DMS79 treated with DMSO at 0.1 percent for 48 hours (cell line): ENCODE measurements around the gene MRPS25.
"Not testable (repeated sequence)": the region's sequence is repeated elsewhere in the genome, so short reads cannot be mapped to it uniquely, and the experiment has no call there.

Source experiments
- DNase-seq: peaks from one replicate; lab custom pipeline; 2025; lab: John Stamatoyannopoulos, UW

MRPS25 gene

GRCh38 chr3:15043408-15044171 lies 21.5 kb downstream of the MRPS25 start:
- no peak for DNase-seq

DNA sequence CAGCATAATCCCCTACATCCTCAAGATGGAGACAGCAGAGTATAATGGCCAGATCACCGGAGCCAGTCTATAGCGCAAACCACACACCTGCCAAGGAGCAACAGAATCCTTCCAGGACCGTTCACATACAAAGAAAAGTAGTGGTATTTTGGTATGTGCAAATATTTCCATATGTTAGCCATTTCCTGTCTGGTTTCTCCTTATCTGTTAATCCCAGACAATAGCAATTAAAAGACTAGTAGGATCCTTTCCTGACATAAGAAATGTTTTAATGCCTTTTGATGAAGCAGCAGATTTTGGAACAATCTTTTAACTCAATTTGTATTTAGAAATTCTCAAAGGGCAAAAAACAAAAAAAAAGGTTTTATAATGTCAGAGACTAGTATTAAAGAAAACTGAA lies 22.2 kb downstream of the MRPS25 start:
- DNase-seq = no peak

DNA sequence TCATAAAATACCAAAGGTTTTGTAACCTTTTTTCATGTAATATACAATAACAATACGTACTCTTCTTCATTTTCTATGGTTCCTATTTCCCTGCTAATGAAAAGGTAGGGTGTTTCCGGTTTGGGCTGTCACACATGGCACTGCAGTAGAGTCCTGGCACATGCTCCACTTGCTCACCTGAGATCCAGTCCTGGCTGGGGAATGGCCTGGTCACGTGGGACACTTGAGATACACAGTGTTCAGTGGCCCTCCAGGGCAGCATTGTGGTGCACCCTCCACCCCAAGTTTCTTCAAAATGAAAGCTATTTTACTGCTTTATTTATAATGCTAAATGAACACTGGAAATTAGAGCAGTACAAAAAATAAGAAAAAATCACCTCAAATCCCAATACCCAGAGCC lies 23.2 kb downstream of the MRPS25 start:
- no peak for DNase-seq

GRCh38 chr3:15040844-15041243 lies 24.3 kb downstream of the MRPS25 start:
- no peak for DNase-seq

DNA sequence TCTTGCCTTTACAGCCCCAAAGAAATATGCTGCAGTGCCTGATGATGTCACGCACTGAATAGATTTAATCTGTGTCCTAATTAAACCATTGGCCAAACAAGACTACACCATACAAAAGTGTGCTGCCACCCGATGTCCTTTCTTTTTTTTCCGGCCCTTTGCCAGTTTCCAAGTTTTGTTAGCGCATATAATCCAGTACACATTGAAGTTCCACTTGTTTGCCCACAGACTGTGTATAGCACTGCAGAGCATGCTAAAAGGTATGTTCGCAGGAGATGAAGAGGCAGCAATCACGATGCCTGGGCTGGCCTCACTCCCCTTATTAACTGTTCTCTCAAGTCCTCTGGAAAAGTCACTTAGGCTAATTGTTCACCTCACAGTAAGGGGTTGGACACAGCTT lies 26.8 kb downstream of the MRPS25 start:
- DNase-seq = no peak

GRCh38 chr3:15033103-15033502 lies 32.0 kb downstream of the MRPS25 start:
- no peak for DNase-seq

- no peak for DNase-seq
Observed at GRCh38 chr3:15032650-15033049, 32.5 kb downstream of the MRPS25 start.

DNA sequence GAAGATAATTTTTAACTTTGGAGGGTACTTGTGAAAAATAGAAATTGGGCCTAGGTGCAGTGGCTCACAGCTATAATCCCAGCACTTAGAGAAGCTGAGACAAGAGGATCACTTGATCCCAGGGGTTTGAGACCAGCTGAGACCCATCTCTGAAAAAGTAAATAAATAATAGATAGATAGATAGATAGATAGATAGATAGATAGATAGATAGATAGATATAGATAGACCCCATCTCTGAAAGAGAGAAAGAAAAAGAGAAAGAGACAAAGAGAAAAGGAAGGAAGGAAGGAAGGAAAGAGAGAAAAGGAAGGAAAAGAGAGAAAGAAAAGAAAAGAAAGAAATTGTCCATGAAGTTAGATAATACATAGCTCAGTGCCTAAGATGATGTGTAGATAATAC lies 35.5 kb downstream of the MRPS25 start:
- no peak for DNase-seq

- DNase-seq = no peak
Observed at GRCh38 chr3:15023719-15024118, 41.4 kb downstream of the MRPS25 start.

GRCh38 chr3:15023249-15023648 lies 41.9 kb downstream of the MRPS25 start:
- DNase-seq = no peak

GRCh38 chr3:15017191-15017590 lies 47.9 kb downstream of the MRPS25 start:
- DNase-seq = no peak

DNA sequence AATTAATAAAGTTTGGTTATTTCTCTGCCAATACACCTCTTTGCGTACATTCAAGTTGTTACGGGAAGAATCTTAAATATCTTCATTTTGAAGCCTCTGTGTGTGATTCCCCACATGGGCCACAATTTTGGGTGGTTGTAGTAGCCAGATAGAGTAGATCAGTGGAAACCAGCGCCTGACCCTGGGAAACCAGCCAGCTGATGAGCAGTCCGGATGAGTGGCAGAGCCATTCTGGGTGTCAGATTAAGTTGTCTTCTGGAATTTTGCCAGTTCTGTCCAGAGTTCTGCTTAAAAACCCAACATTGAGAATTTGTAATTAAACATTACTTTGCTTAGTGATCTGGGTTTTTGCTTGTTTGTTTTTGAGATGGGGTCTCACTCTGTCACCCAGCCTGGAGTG lies 49.7 kb downstream of the MRPS25 start:
- no peak for DNase-seq

DNA sequence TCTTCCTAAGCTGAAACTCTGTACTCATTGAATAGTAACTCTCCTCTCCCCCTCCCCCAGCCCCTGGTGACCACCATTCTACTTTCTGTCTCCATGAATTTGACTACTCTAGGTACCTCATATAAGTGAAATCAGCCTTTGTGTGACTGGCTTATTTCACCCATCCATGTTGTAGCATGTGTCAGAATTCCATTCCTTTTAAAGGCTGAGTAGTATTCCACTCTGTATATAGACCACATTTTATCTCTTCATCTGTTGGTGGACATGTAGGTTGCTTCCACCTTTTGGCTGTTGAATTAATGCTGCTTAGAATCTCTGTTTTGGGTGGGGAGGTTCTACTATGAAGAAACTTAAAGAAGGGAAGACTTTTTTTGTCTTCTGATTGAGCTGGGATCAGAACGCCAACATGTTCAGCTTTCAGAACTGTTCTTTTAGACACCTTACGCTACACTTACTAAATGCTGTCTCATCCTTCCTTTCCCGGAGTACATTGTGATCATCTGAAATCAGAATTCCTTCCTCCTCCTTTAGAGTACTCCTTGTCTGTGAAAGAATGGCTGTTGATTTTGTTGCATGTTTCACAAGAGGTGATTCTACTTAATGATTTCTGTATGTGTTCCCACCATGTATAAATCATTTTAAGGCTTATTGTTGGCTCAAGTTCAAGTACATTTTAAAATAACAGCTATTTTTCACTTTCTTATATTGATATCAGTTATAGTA lies 50.3 kb downstream of the MRPS25 start:
- DNase-seq = no peak

DNA sequence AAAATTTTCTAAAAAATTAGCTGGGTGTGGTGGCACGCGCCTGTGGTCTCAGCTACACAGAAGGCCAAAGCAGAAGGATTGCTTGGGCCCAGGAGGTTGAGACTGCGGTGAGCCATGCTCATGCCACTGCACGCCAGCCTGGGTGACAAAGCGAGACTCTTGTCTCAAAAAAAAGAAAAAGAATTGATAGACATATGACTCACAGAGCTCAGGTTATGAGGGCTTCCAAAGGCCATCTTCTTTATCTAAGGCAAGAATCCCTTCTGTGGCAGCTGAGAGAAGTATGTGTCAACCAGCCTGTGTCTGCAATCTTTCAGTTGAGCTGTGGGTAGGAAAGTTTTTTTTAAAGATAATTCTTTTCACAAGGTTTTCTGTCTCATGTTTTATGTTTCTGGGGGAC lies 53.9 kb downstream of the MRPS25 start:
- no peak for DNase-seq

- DNase-seq = no peak
Observed at GRCh38 chr3:15010664-15011063, 54.5 kb downstream of the MRPS25 start.

DNA sequence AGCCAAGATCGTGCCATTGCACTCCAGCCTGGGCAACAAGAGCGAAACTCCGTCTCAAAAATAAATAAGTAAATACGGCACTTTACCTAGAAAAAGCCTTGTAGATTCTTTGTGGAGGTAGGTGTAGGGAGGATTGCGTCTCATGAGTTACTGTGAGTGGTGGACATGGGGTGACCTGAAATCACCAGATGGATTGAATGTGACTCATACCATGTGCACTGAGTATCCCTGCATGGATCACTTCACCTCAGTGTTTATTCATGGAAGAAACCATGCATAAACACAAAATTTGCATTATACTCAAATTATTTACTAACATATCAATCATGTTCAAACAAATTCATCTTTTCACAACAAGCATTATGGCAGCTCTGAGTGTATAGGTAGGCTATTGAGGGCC lies 55.9 kb downstream of the MRPS25 start:
- no peak for DNase-seq

DNA sequence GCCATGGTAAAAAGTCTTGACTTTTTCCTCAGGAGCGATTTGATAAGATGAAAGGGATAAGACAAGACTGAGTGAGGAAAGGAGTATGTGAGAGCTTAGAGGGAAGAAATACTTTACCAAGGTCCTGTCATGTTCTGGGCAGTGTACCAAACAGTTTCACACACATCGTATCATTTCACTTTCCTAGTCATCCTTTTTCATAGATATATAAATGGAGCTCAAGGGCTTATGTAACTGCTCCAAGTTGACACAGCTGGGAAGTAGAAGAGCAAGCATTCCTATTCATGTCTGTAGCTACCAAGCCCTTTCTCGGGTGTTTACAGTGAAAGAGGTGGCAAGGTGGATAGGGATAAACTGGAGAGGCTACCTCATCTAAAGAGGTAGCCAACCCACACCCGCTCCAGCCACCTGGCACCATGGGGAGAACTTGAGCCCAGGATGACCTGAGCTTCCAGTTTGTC lies 57.4 kb downstream of the MRPS25 start:
- no peak for DNase-seq

- not testable (repeated sequence) for DNase-seq
Observed at GRCh38 chr3:14999182-14999581, 65.9 kb downstream of the MRPS25 start.
